GM13977 (cell line): ENCODE results near the gene ATF1.

Experiments
- DNase-seq: peaks from one replicate; pipeline ENCODE4 v3.0.0; 2012; ENCODE audit warnings: low spot score
- in situ Hi-C: fragments of 300-500 bp; cut with MboI; formaldehyde crosslinking; loops from one replicate; pipeline ENCODE4 v1.12.0; 2022; ENCODE audit warnings: low sequenced_read_pairs, low pct_unique_long_range_greater_than_20kb, mixed read lengths, inconsistent platforms; ENCODE audit not compliant: unreplicated experiment
- TF ChIP-seq, protein P1 (sequence below): IDR thresholded peaks from 2 replicates; pipeline ENCODE4 v1.5.1; 2012; ENCODE audit warnings: mild to moderate bottlenecking, control low read depth; ENCODE audit not compliant: insufficient read depth; ENCODE audit errors: extremely low read depth, missing control alignments

Gene ATF1

DNA sequence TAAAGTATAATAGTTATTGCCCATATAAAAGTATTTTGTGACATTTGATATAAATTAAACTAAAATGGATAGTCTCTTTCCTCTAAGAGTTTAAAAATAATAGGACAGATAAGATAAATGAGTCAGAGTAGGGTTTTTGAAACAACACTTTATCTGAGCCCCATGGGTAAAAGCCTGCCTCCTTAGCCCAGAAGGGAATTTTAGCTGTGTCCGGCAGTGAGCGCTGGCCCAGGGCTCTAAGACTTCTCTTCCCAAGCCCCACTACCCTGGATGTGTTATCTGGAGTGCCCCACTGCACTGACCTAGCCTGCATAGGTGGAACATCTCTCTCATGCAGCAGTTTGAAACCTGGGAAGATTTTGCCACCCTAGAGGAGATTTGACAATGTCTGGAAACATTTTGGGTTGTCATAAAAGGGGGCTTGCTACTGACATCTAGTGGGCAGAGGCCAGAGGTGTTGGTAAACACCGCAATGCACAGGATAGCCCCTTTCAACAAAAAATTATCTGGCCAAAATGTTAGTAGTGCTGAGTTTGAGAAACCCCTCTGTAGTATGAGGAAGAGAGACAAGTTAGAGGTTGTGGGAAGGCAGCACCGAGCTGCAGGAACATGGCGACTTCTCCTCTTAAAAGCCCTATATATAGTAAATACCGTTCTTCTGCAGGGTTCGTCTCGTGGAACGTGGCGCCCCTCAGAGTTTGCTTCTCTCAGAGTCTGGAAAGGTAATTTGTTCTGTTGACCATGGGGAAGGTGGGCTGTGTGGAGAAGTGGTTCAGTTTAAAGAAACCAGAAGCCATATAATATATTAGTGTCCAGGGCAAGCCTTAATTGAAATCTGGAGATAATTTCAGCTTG, 29.3 kb upstream of the ATF1 start:
- in situ Hi-C loops: no loop called here
- TF ChIP-seq, protein P1, sequence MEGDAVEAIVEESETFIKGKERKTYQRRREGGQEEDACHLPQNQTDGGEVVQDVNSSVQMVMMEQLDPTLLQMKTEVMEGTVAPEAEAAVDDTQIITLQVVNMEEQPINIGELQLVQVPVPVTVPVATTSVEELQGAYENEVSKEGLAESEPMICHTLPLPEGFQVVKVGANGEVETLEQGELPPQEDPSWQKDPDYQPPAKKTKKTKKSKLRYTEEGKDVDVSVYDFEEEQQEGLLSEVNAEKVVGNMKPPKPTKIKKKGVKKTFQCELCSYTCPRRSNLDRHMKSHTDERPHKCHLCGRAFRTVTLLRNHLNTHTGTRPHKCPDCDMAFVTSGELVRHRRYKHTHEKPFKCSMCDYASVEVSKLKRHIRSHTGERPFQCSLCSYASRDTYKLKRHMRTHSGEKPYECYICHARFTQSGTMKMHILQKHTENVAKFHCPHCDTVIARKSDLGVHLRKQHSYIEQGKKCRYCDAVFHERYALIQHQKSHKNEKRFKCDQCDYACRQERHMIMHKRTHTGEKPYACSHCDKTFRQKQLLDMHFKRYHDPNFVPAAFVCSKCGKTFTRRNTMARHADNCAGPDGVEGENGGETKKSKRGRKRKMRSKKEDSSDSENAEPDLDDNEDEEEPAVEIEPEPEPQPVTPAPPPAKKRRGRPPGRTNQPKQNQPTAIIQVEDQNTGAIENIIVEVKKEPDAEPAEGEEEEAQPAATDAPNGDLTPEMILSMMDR: peak; percentile 53
- DNase-seq: peak; percentile 33

DNA sequence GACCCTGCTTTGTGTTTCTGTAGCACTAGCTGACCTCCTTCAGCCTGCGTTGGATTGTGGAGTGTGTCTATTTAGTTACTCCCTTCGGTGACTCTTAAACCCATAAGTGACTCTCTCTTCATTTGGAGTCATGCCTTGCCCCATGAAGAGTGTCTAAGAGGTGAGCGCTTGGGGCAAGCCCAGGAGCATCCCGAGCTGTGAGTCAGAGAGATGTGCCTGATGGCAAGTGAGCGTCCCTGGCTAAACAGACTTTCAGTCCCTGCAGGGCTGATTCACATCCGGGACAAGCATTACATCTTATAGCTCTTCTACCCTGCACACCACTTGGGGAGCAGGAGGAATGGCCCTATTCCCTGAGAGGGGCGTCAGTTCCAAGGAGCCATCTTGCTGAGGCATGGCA, 24.3 kb upstream of the ATF1 start:
- in situ Hi-C loops: no loop called here
- TF ChIP-seq, protein P1: no peak
- no peak for DNase-seq

DNA sequence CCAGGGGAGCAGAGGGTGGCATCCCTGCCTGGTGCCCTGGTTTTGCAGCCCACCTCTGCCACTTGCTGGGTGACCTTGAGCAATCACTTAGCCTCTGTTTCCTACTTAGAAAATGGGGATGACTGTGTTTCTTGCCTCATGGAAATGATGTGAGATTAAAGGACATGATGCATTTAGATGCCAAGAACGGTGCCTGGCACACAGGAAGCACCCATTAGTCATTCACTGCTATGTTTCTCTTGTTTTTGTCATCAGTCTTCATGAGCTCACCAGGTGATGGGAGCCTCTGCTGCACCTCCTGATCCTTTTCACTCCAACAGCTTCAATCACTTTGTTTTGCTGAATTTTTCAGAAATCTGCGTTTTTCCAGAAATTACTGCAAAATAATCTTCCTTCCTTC, 23.6 kb upstream of the ATF1 start:
- in situ Hi-C loops: no loop called here
- no peak for DNase-seq

DNA sequence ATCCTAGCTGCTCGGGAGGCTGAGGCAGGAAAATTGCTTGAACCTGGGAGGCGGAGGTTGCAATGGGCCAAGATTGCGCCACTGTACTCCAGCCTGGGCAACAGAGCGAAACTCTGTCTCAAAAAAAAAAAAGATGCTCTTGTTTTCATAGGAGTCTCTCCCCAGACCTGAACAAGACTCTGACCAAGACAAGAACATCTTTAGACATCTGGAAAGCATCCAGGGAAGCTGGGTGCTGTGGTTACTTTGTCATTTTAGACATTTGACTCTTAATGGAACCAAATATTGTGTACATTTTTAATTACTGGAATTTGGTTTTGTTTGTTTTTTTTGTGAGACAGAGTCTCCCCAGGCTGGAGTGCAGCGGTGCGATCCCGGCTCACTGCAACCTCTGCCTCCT, 21.1 kb upstream of the ATF1 start:
- no peak for DNase-seq
- in situ Hi-C loops: no loop called here
- TF ChIP-seq, protein P1: no peak

More for the DNA sequence above, 23.6 kb upstream of the ATF1 start:
- TF ChIP-seq, protein P1: no peak

DNA sequence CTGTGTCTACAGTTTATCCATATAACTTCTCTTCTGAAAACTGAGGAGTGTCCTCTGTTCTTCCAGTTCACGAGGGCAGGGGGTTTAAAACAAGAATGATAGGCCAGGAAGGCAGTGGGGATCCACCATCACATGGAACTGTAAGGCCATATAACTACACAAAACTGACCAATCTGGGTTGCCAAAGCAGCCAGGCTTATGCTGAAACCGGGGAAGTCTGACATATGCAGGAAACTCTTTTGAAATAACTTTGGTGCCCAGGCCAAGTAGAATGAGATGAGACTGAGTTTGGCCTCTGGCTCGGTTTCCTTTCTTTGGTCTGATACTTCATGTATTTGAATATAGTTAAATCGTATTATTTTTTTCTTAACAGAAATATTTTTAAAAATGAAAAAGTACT, 18.0 kb upstream of the ATF1 start:
- in situ Hi-C loops: no loop called here
- no peak for DNase-seq
- TF ChIP-seq, protein P1: no peak

DNA sequence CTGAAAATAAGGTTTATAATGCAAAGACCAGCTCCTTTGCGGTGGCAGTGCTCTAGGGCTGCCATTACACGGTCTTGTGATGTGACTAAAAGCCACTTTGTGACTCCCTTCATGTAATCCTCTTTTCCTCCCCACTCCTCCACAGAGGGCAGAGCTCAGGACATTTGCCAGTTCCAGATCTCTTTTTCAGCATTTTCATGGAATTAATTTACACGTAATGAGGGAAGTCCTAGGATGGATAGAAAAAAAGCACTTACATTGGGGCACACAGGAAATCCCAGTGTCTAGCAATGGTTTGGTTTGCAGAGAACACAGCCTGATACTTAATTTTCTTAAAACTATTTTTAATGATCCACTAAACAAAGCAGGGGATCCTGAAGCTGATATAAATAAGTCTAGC, 17.5 kb upstream of the ATF1 start:
- in situ Hi-C loops: no loop called here
- TF ChIP-seq, protein P1: no peak
- DNase-seq: no peak
